Measurements from ENCODE around the gene SIRT5. TPM values are rescaled to one million over a fixed set of nuclear protein-coding genes. Genes with fewer than 3 reads are reported as not detected.

Gene SIRT5
- 10 to 100 TPM; 10.0 to 10.5 TPM for total RNA-seq

GRCh38 chr6:13574571-13575376 is at the start of gene SIRT5:
TSS of gene SIRT5 (plus strand) at chr6:13574601. CDS start at chr6:13584111, 9,510 bp downstream.
- Mint-ChIP-seq H3K4me1 (peaks cover 28% of the 10 kb centered on the region), H3K27ac (peak within 1 kb of the TSS; percentile 99), H3K9me3 (peaks cover 5% of the 10 kb centered on the region), H3K27me3 (no peaks in the 10 kb centered on the region), H3K36me3 (ENCODE audit: low read depth) (peaks cover 8% of the 10 kb centered on the region), H3K4me3 (peak within 1 kb of the TSS; percentile 97)
- DNase-seq = peak; percentile 88
- ChIA-PET POLR2A (interaction anchor here (0.6 to 3.9 kb wide), 37 partner anchors 10 to 1566 kb away, joined by 3 to 104 read pairs (median 4); partner anchors contain the start of genes GFOD1, NOL7, RANBP9 and TBC1D7), CTCF (interaction anchor here (0.6 to 2.9 kb wide), 62 partner anchors 9 to 616 kb away, joined by 3 to 49 read pairs (median 4); partner anchors contain the start of genes MCUR1, NOL7, RANBP9 and TBC1D7)

DNA sequence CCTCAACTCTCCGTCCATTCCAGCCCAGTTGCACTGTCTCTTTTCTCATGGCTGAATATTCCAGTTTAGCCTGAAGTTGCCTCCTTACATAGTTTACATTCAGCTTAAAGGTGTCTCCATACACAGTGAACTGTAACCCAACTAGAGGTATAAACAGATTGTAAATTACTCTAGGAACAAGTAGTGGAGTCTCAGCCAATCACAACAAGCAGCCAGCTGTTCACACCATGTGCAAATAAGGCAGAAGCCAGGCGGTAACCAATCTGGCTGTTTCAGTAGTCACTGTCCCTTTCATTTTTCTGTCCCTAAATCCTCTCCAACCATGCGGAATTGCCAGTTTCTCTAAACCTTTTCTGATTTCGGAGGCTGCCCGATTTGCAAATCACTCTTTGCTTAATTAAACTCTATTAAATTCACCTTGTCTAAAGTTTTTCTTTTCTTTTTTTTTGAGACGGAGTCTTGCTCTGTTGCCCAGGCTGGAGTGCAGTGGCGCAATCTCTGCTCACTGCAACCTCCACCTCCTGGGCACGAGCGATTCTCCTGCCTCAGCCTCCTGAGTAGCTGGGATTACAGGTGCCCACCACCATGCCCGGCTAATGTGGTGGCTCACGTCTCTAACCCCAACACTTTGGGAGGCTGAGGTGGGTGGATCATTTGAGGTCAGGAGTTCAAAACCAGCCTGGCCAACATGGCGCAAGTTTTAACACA is 49.4 kb upstream of the SIRT5 start:
- POLR2A ChIA-PET = no interaction called here
- no peak overlapping the region for H3K4me3 Mint-ChIP-seq
- peaks cover 5% of the 10 kb centered on the region for H3K4me1 Mint-ChIP-seq
- no peaks in the 10 kb centered on the region for H3K36me3 Mint-ChIP-seq (ENCODE audit: low read depth)
- peaks cover 6% of the 10 kb centered on the region for H3K27me3 Mint-ChIP-seq
- no peak for DNase-seq
- CTCF ChIA-PET = interaction anchor here (0.7 to 1.1 kb wide), 2 partner anchors 50 to 188 kb away, joined by 3 read pairs; partner anchors contain the start of gene SIRT5
- no peaks in the 10 kb centered on the region for H3K9me3 Mint-ChIP-seq
- no peak overlapping the region for H3K27ac Mint-ChIP-seq

- POLR2A ChIA-PET = no interaction called here
- no peak for DNase-seq
- CTCF ChIA-PET = no interaction called here
- no peaks in the 10 kb centered on the region for H3K36me3 Mint-ChIP-seq (ENCODE audit: low read depth)
- no peak overlapping the region for H3K27ac Mint-ChIP-seq
- peaks cover 5% of the 10 kb centered on the region for H3K4me1 Mint-ChIP-seq
- H3K9me3 Mint-ChIP-seq = no peaks in the 10 kb centered on the region
- no peak overlapping the region for H3K4me3 Mint-ChIP-seq
- H3K27me3 Mint-ChIP-seq = peaks cover 3% of the 10 kb centered on the region
Observed at GRCh38 chr6:13526357-13526726, 48.1 kb upstream of the SIRT5 start.

DNA sequence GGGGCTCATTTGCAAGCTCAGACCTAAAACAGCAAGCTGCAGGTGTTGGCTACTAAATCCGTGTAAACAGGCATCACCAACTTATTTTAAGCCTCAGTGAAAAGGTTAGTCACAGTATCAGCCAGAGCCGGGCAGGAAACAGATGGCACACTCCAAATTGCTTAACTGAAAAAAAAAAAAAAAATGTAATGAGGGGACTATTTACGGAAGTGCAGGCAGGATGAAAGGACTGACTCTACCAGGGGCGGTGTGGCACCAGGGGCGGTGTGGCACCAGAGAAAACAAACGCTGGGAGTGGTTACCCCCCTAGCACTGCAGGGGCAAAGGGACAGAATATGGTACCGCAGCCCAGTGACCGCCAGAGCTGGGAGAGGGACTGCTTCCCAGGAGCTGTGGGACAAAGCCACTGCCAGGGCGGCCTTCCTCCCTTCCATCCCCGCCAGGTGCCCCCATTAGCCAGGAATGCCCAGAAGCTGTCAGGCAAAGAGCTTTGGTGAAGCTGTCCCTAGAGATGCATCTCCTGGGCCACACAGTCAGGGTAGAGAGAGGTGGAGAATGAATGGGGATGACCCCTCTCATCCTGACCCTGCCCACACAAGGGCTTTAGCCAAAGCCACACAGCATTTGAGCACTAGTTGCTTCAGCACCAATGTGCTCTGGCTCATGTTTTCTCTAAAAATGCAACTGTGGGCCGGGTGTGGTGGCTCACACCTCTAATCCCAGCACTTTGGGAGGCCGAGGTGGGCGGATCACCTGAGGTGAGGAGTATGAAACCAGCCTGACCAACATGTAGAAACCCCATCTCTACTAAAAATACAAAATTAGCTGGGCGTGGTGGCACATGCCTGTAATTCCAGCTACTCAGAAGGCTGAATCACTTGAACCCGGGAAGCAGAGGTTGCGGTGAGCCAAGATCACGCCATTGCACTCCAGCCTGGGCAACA is 47.4 kb upstream of the SIRT5 start:
- Mint-ChIP-seq H3K27ac (no peak overlapping the region), H3K4me1 (peaks cover 5% of the 10 kb centered on the region), H3K4me3 (no peak overlapping the region), H3K36me3 (ENCODE audit: low read depth) (no peaks in the 10 kb centered on the region), H3K9me3 (no peaks in the 10 kb centered on the region), H3K27me3 (peaks cover 3% of the 10 kb centered on the region)
- ChIA-PET CTCF (no interaction called here), POLR2A (interaction anchor here (0.6 kb wide), 1 partner anchor 168 kb away, joined by 3 read pairs; no protein-coding TSS in a partner anchor)
- no peak for DNase-seq

DNA sequence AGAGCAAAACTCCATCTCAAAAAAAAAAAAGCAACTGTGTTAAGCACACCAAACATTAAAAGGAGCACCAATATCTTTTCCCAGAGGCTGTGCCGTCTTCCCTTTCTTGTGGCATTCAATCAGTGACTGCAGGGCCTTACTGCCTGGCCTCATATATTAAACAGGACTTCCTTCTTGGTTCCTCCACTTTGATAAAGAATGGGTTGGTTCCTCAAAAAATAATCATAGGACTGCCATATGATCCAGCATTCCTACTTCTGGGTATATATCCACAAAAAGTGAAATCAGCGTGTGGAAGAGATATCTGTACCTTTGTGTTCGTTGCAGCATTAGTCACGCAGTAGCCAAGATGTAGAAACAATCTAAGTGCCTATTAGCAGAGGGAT is 46.7 kb upstream of the SIRT5 start:
- Mint-ChIP-seq H3K27me3 (peaks cover 3% of the 10 kb centered on the region), H3K4me1 (peaks cover 5% of the 10 kb centered on the region), H3K4me3 (no peak overlapping the region), H3K9me3 (no peaks in the 10 kb centered on the region), H3K36me3 (ENCODE audit: low read depth) (no peaks in the 10 kb centered on the region), H3K27ac (no peak overlapping the region)
- ChIA-PET POLR2A (interaction anchor here (0.6 kb wide), 1 partner anchor 168 kb away, joined by 3 read pairs; no protein-coding TSS in a partner anchor), CTCF (no interaction called here)
- no peak for DNase-seq

DNA sequence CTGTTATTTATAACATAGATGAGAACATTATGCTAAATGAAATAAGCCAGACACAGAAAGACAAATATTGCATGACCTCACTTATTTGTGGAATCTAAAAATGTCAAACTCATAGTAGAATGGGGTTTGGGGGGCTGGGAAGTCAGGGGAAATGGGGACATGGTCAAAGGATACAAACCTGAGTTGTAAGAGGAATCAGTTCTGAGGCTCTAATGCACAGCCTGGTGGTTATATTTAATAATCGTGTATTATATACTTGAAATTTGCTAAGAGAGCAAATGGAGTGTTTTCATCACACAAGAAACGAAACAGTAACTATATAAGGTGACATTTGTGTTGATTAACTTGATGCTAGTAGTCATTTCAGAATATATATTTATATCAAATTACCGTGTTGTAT is 46.2 kb upstream of the SIRT5 start:
- CTCF ChIA-PET = no interaction called here
- no peak overlapping the region for H3K4me3 Mint-ChIP-seq
- no peak for DNase-seq

GRCh38 chr6:13528777-13529343 is 45.5 kb upstream of the SIRT5 start:
- H3K4me1 Mint-ChIP-seq = peaks cover 5% of the 10 kb centered on the region
- no peak overlapping the region for H3K27ac Mint-ChIP-seq
- H3K4me3 Mint-ChIP-seq = no peak overlapping the region
- no peak for DNase-seq
- H3K9me3 Mint-ChIP-seq = no peaks in the 10 kb centered on the region
- ChIA-PET CTCF (no interaction called here), POLR2A (no interaction called here)
- no peaks in the 10 kb centered on the region for H3K36me3 Mint-ChIP-seq (ENCODE audit: low read depth)
- peaks cover 3% of the 10 kb centered on the region for H3K27me3 Mint-ChIP-seq

More for the DNA sequence above, 46.2 kb upstream of the SIRT5 start:
- Mint-ChIP-seq H3K36me3 (ENCODE audit: low read depth) (no peaks in the 10 kb centered on the region), H3K9me3 (no peaks in the 10 kb centered on the region), H3K27me3 (peaks cover 3% of the 10 kb centered on the region), H3K27ac (no peak overlapping the region), H3K4me1 (peaks cover 5% of the 10 kb centered on the region)
- POLR2A ChIA-PET = no interaction called here

- Mint-ChIP-seq H3K27ac (no peak overlapping the region), H3K27me3 (no peaks in the 10 kb centered on the region), H3K4me3 (no peak overlapping the region), H3K4me1 (no peaks in the 10 kb centered on the region), H3K36me3 (ENCODE audit: low read depth) (no peaks in the 10 kb centered on the region), H3K9me3 (no peaks in the 10 kb centered on the region)
- ChIA-PET POLR2A (no interaction called here), CTCF (interaction anchor here (1.6 kb wide), 1 partner anchor 43 kb away, joined by 4 read pairs; the partner anchor contains the start of gene SIRT5)
- no peak for DNase-seq
Observed at GRCh38 chr6:13531956-13532355, 42.4 kb upstream of the SIRT5 start.

- Mint-ChIP-seq H3K27me3 (no peaks in the 10 kb centered on the region), H3K4me3 (no peak overlapping the region), H3K9me3 (no peaks in the 10 kb centered on the region), H3K36me3 (ENCODE audit: low read depth) (no peaks in the 10 kb centered on the region), H3K4me1 (no peaks in the 10 kb centered on the region), H3K27ac (no peak overlapping the region)
- ChIA-PET CTCF (no interaction called here), POLR2A (no interaction called here)
- no peak for DNase-seq
Observed at GRCh38 chr6:13534536-13534935, 39.9 kb upstream of the SIRT5 start.

DNA sequence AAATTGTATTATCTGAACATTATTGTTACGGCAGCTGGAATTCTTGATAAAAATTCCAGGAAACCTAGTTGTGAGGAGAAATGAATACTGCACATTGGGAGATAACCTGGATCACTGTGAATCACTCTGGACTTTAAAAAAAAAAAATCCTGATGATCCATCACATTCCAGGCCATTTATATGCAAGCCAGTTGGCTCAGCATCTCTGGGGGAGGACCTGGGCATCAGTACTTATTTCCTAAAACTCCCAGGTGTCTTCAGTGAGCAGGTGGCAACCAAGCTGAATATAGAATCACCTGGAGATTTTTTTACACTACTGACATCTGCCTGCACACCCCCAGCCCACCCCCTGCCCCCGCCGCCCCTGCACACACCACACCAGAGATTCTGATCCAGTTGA is 39.1 kb upstream of the SIRT5 start:
- Mint-ChIP-seq H3K9me3 (no peaks in the 10 kb centered on the region), H3K27me3 (no peaks in the 10 kb centered on the region), H3K36me3 (ENCODE audit: low read depth) (no peaks in the 10 kb centered on the region), H3K4me3 (no peak overlapping the region), H3K27ac (no peak overlapping the region), H3K4me1 (no peaks in the 10 kb centered on the region)
- no peak for DNase-seq
- ChIA-PET POLR2A (no interaction called here), CTCF (no interaction called here)

GRCh38 chr6:13536796-13537526 is 37.4 kb upstream of the SIRT5 start:
- DNase-seq = no peak
- Mint-ChIP-seq H3K27me3 (no peaks in the 10 kb centered on the region), H3K9me3 (no peaks in the 10 kb centered on the region), H3K4me3 (no peak overlapping the region), H3K4me1 (no peaks in the 10 kb centered on the region), H3K36me3 (ENCODE audit: low read depth) (no peaks in the 10 kb centered on the region), H3K27ac (no peak overlapping the region)
- ChIA-PET CTCF (interaction anchor here (1.3 kb wide), 1 partner anchor 154 kb away, joined by 3 read pairs; no protein-coding TSS in a partner anchor), POLR2A (interaction anchor here (1.0 kb wide), 1 partner anchor 208 kb away, joined by 4 read pairs; the partner anchor contains the start of gene TBC1D7)

- POLR2A ChIA-PET = interaction anchor here (1.0 kb wide), 1 partner anchor 209 kb away, joined by 4 read pairs; the partner anchor contains the start of gene TBC1D7
- Mint-ChIP-seq H3K9me3 (no peaks in the 10 kb centered on the region), H3K27ac (no peak overlapping the region)
Observed at GRCh38 chr6:13537527-13537897, 36.9 kb upstream of the SIRT5 start.

More at GRCh38 chr6:13537527-13537897, 36.9 kb upstream of the SIRT5 start:
- no peaks in the 10 kb centered on the region for H3K27me3 Mint-ChIP-seq
- DNase-seq = no peak
- CTCF ChIA-PET = interaction anchor here (0.7 to 1.3 kb wide), 4 partner anchors 38 to 209 kb away, joined by 3 to 4 read pairs (median 3); partner anchors contain the start of gene TBC1D7
- no peaks in the 10 kb centered on the region for H3K36me3 Mint-ChIP-seq (ENCODE audit: low read depth)
- H3K4me3 Mint-ChIP-seq = no peak overlapping the region
- no peaks in the 10 kb centered on the region for H3K4me1 Mint-ChIP-seq

Data from activated CD4-positive, alpha-beta memory T cell treated with anti-CD3 and anti-CD28 coated beads, Interleukin-2, amount 10 ng/mL, durations not matched to agents 7 days and 5 days (primary cell).